Suprapubic skin (tissue), 4 donors: Measurements from ENCODE around the gene NYAP2.

ENCODE experiments used
- CTCF ChIP-seq, 2 donors: fragments of 200-600 bp in 1 of 2; fragments of 450-650 bp in 1 of 2; sonication (generic) in 1 of 2; IDR thresholded peaks; one replicate each; pipeline ENCODE4 v1.5.1; 2016 to 2019; ENCODE audit warnings: antibody characterized with exemption in 2 of 2, mild to moderate bottlenecking in 1 of 2, moderate library complexity in 1 of 2
- POLR2A ChIP-seq, 2 donors: fragments of 450-650 bp; IDR thresholded peaks; one replicate each; pipeline ENCODE4 v1.6.1; 2017; ENCODE audit warnings: antibody characterized with exemption in 2 of 2, mild to moderate bottlenecking in 2 of 2, moderate library complexity in 2 of 2
- POLR2AphosphoS5 ChIP-seq, 3 donors: sonication (generic); formaldehyde crosslinking; IDR thresholded peaks; one replicate each; pipeline ENCODE4 v1.6.1; 2017; ENCODE audit warnings: antibody characterized with exemption in 3 of 3

GRCh38 chr2:225466891-225467604, 67.5 kb downstream of the NYAP2 start:
- TF ChIP-seq CTCF (IDR thresholded peaks at IDR 0.05) (no peak), POLR2A (IDR thresholded peaks at IDR 0.05) (no peak), POLR2AphosphoS5 (IDR thresholded peaks at IDR 0.05) (no peak)
